Thyroid gland (tissue), 4 donors: ENCODE data around the gene DNAH9.

Experiments used
- CTCF ChIP-seq, 6 experiments: fragments of 200-600 bp in 3 of 6; fragments of 450-650 bp in 3 of 6; sonication (generic) in 3 of 6; IDR thresholded peaks; one replicate each; pipeline ENCODE4 v1.5.1; 2016 to 2019; ENCODE audit warnings: antibody characterized with exemption in 6 of 6, mild to moderate bottlenecking in 2 of 6, inconsistent platforms in 1 of 6, moderate library complexity in 1 of 6
- POLR2A ChIP-seq, 2 donors: fragments of 450-650 bp; IDR thresholded peaks; one replicate each; pipeline ENCODE4 v1.6.1; 2017; ENCODE audit warnings: antibody characterized with exemption in 2 of 2, mild to moderate bottlenecking in 2 of 2, moderate library complexity in 1 of 2

DNA sequence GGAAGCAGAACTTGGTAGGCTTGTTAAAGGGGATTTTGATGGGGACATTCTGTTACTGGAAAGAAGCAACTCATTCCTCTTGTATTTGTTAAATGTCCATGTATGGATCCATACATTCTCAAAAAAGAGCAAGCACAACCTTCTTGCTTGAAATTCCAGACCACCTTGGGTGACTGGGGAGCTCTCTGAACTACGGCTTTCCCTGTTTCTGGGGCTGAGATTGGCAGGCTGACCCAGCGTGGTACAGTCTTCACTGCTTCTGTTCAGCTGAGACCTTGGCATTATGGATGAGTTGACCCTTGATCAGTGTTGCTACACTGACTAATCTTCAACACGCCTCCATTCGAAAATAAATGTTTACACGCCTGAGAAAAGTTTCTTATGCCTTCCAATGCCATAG is 38.5 kb downstream of the DNAH9 start:
- no peak for TF ChIP-seq CTCF (IDR thresholded peaks at IDR 0.05)
- no peak for TF ChIP-seq POLR2A (IDR thresholded peaks at IDR 0.05)
